ENCODE results near the gene FAM209B.
"Not testable (repeated sequence)": the region's sequence is repeated elsewhere in the genome, so short reads cannot be mapped to it uniquely, and the experiment has no call there.

FAM209B gene

GRCh38 chr20:56532946-56533345 is at the start of gene FAM209B:
TSS of gene FAM209B (plus strand) at chr20:56533246. CDS start at chr20:56533342, 96 bp downstream.
- DNase-seq (ENCODE audit: low spot score): not testable (repeated sequence)

GRCh38 chr20:56483970-56484369 is 49.1 kb upstream of the FAM209B start:
- DNase-seq (ENCODE audit: low spot score): peak; percentile 20

GRCh38 chr20:56487216-56487615 is 45.8 kb upstream of the FAM209B start:
- DNase-seq (ENCODE audit: low spot score): no peak

- DNase-seq (ENCODE audit: low spot score): no peak
Observed at GRCh38 chr20:56488566-56488965, 44.5 kb upstream of the FAM209B start.

- no peak for DNase-seq (ENCODE audit: low spot score)
Observed at GRCh38 chr20:56501116-56501515, 31.9 kb upstream of the FAM209B start.

GRCh38 chr20:56503916-56504315 is 29.1 kb upstream of the FAM209B start:
- DNase-seq (ENCODE audit: low spot score): no peak

- DNase-seq (ENCODE audit: low spot score): peak; percentile 5
Observed at GRCh38 chr20:56504373-56505005, 28.6 kb upstream of the FAM209B start.

GRCh38 chr20:56506103-56506502 is 26.9 kb upstream of the FAM209B start:
- DNase-seq (ENCODE audit: low spot score): no peak

GRCh38 chr20:56511926-56512325 is 21.1 kb upstream of the FAM209B start:
- no peak for DNase-seq (ENCODE audit: low spot score)

GRCh38 chr20:56513161-56514150 is 19.6 kb upstream of the FAM209B start:
- DNase-seq (ENCODE audit: low spot score): no peak

- no peak for DNase-seq (ENCODE audit: low spot score)
Observed at GRCh38 chr20:56516631-56517030, 16.4 kb upstream of the FAM209B start.

GRCh38 chr20:56517211-56517610 is 15.8 kb upstream of the FAM209B start:
- DNase-seq (ENCODE audit: low spot score): no peak

GRCh38 chr20:56517641-56518040 is 15.4 kb upstream of the FAM209B start:
- DNase-seq (ENCODE audit: low spot score): no peak

- DNase-seq (ENCODE audit: low spot score): no peak
Observed at GRCh38 chr20:56518126-56518525, 14.9 kb upstream of the FAM209B start.

GRCh38 chr20:56518721-56519398 is 14.2 kb upstream of the FAM209B start:
- no peak for DNase-seq (ENCODE audit: low spot score)

- no peak for DNase-seq (ENCODE audit: low spot score)
Observed at GRCh38 chr20:56519551-56519950, 13.5 kb upstream of the FAM209B start.

- DNase-seq (ENCODE audit: low spot score): no peak
Observed at GRCh38 chr20:56520180-56520579, 12.9 kb upstream of the FAM209B start.

GRCh38 chr20:56520746-56521354 is 12.2 kb upstream of the FAM209B start:
- not testable (repeated sequence) for DNase-seq (ENCODE audit: low spot score)

- no peak for DNase-seq (ENCODE audit: low spot score)
Observed at GRCh38 chr20:56522311-56522710, 10.7 kb upstream of the FAM209B start.

- not testable (repeated sequence) for DNase-seq (ENCODE audit: low spot score)
Observed at GRCh38 chr20:56524444-56524843, 8.6 kb upstream of the FAM209B start, which contains the start of gene FAM209A. TSS of gene FAM209A (plus strand) at chr20:56524744. CDS start at chr20:56524809, 65 bp downstream.

GRCh38 chr20:56527521-56527920 is 5.5 kb upstream of the FAM209B start:
- DNase-seq (ENCODE audit: low spot score): no peak

GRCh38 chr20:56537997-56538396 is 5.0 kb downstream of the FAM209B start:
- no peak for DNase-seq (ENCODE audit: low spot score)
